PC-9 (cell line): Measurements from ENCODE around the gene SPINT2.

Source experiments
- CTCF ChIP-seq: fragments of 200-600 bp; sonication (generic); conservative IDR thresholded peaks from 2 replicates; pipeline ENCODE4 v1.6.1; 2017; ENCODE audit warnings: mixed run types, antibody characterized with exemption, mild to moderate bottlenecking, moderate library complexity
- EZH2 ChIP-seq: fragments of 200-600 bp; sonication (generic); IDR thresholded peaks from 2 replicates; pipeline ENCODE4 v1.8.0; 2017; ENCODE audit warnings: antibody characterized with exemption, low read depth

- TF ChIP-seq EZH2 (no peak), CTCF (no peak)
Observed at GRCh38 chr19:38321646-38322196, 57.3 kb downstream of the SPINT2 start.
